NCI-H226 (cell line): ENCODE measurements around the gene RPS27L.
"Not testable (repeated sequence)": the region's sequence is repeated elsewhere in the genome, so short reads cannot be mapped to it uniquely, and the experiment has no call there.

Source experiments
- DNase-seq: peaks from one replicate; pipeline ENCODE4 v3.0.0-alpha.2; 2015

The RPS27L gene

GRCh38 chr15:63135281-63135680, 22.0 kb downstream of the RPS27L start:
- no peak for DNase-seq

DNA sequence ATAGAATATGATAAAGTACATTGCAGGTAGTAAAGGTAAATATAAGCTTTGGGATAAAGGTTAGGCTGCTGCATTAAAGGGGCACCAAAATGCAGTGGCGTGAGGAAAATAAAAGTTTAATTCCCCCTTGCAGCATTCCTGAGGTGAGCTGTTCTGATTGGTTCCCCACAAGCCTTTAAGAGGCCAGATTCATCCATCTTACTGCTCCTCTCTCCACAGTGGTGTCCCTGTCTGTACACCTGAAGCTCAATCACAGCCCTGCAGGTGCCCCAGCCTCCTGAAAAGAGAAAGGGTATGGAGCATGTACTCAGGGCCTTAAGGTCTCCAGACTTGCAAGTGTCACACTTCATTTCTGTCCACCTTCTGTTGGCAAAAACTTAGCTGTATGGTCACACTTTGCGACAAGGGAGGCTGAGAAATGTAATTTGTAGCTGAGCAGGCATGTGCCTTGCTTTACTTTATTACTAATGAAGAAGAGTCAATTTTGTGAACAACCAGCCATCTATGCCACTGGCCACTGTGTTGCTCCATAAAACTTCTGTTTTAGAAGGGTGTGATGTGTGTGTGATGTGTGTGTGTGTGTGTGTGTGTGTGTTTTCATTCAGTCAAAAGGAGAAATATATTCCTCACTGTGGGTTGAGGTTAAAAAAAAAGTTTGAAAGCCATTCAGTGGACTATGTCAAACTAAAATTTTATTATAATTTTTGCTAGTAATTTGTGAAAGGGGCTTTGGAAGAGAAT, 22.9 kb downstream of the RPS27L start:
- DNase-seq = no peak

GRCh38 chr15:63133786-63134185, 23.5 kb downstream of the RPS27L start:
- DNase-seq = no peak

DNA sequence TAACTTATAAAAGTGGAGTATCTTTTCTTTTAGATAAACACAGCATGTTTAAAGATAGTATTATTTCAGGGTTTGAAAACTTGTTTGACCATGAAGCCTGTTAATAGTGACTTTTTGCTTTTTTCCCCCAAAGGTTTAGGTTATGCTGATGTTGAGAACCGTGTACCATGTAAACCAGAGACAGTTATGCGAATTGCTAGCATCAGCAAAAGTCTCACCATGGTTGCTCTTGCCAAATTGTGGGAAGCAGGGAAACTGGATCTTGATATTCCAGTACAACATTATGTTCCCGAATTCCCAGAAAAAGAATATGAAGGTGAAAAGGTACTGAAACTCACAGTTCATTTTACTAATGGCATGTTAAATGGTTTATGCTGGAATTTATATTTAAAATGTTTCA, 30.6 kb downstream of the RPS27L start:
- DNase-seq = no peak

GRCh38 chr15:63124506-63124905, 32.8 kb downstream of the RPS27L start:
- no peak for DNase-seq

GRCh38 chr15:63122002-63122875, 35.0 kb downstream of the RPS27L start:
- peak; percentile 94 for DNase-seq

DNA sequence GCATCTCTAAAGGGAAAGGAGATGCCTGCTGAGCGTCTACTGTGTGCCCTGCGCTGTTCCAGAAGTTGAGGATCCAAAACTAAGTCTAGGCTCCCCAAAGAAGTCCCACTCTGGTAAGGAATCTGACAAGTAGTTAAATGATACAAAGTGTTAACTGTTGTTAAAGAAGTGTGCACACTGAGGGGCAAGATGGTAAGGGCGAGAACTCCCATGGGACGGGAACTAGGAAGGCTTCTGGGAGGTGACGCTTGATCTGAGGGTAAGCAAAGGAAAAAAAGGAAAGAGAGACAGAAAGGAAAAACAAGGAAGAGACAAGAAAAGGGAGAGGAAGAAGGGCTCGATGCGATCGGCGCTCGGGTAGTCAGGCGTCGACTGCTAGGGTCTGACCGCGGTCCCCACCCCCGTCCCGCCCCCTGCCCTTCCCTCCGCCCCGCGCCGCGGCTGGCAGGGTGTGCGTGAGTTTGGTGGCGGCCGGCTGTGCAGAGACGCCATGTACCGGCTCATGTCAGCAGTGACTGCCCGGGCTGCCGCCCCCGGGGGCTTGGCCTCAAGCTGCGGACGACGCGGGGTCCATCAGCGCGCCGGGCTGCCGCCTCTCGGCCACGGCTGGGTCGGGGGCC, 35.8 kb downstream of the RPS27L start, which contains the start of gene LACTB:
TSS of gene LACTB (plus strand) at position 480 of the 620 bp plus-strand sequence. CDS start at position 491, 11 bp downstream.
- peak; percentile 86 for DNase-seq

- DNase-seq = no peak
Measured at GRCh38 chr15:63118854-63119253, 38.4 kb downstream of the RPS27L start.

GRCh38 chr15:63114465-63114864, 42.8 kb downstream of the RPS27L start:
- peak; percentile 61 for DNase-seq

- no peak for DNase-seq
Measured at GRCh38 chr15:63112871-63113270, 44.4 kb downstream of the RPS27L start.

DNA sequence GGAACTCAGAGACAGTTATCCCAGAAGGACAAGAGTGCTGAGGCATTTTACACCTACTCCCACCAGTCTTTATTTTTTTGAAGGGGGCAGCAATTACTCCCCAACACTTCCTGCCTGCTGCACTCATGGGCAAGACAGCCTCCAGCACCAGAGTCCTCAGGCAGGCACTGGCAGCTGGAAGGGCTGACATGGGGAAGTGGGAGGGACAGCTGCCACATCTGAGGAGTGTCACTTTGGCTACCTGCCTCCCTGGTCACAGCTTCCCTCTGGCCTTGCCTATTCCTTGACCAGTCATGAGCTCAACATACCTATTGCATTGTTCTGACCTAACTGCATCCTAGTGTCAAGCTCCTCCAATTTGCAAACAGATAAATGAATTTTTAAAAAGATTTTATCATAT, 45.8 kb downstream of the RPS27L start:
- DNase-seq = no peak

DNA sequence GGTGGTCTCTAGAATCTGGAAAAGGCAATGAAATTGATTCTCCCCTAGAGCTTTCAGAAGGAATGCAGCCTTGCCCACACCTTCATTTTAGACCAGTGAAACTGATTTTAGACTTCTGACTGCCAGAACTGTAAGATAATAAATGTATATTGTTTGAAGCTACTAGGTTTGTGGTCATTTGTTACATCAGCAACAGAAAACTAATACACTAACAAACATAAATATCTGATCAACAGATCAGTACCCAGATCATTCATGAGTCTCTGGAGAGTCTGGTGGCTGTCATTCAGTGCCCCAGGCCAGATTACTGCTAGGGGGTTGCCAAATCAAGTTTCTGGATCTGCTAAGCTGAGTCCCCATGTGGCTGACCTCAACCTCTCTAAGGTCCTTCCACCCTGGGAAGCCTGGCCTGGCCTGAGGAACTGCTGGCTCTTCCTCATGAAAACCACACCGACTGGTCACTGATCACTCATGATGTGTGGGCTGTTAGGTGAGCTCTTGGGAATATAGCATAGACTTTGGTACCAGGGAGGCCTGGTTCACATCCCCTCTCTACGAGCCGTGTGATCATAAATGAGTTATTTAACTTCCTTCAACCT, 46.8 kb downstream of the RPS27L start:
- no peak for DNase-seq

DNA sequence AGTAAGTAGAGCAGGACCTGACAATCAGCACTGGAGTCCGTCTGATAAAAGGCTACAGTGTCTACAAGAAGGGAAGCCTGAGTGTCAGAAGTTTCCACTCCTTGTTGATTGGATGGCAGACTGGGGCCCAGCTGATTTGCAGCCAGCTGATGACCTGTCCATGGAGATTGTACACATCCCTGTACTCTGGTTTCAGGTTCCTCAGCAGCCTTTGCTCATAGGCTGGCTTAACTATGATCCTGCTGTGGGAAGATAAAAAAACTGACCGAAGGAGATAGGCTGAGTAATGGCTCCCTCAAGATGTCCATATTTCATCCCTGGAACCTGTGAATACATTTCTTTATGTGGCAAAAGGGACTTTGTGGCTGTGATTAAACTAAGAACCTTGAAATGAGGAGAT, 47.4 kb downstream of the RPS27L start:
- peak; percentile 81 for DNase-seq

GRCh38 chr15:63109498-63109897, 47.8 kb downstream of the RPS27L start:
- no peak for DNase-seq

DNA sequence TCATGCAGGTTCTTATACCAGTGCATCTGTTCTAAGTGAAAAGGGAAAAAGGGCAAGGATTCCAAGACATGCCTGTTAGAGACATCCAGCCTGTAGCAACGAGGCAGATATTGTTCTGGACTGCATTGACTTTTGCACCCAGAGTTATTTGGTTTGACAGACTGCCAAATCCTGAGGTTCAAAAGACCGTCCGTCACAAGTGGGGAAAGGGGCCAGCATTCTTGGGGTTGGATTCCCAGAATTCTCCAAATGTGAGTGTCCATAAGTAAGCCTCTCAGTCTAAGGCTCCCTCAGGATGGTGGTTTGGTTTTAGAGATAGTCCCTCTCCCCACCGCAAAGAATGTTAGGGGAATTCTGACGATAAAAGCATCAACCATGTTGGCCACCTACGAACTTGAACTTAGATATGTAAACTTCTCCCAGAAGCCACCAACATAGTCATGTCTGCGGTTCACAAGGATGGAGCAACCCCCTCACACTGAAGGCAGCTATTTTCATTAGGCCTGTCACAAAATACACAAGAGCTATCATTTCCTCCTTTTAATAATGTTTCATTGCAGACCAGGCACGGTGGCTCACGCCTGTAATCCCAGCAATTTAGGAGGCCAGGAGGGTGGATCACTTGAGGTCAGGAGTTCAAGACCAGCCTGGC, 49.3 kb downstream of the RPS27L start:
- DNase-seq = peak; percentile 100

- DNase-seq = not testable (repeated sequence)
Measured at GRCh38 chr15:63105354-63105753, 51.9 kb downstream of the RPS27L start.

- DNase-seq = peak; percentile 44
Measured at GRCh38 chr15:63104727-63105126, 52.5 kb downstream of the RPS27L start.

DNA sequence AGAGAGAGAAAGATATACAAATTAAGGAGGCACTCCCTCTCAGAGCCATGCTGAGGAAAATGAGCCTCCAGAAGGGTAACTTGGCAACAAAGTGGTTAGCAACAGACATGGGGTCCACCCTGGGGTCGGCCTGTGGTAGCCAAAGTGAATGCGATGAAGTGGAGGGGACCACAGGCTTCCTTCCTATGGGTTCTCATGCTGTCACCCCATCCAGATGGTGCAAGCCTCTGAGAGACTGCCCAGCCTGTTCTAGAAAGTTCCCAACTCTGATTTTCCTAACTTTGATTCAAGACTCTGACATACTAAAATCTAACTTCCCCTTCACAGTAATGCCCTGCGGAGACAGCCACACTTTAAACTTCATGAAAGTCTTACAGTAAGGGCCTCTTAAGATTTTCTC, 53.9 kb downstream of the RPS27L start:
- no peak for DNase-seq

DNA sequence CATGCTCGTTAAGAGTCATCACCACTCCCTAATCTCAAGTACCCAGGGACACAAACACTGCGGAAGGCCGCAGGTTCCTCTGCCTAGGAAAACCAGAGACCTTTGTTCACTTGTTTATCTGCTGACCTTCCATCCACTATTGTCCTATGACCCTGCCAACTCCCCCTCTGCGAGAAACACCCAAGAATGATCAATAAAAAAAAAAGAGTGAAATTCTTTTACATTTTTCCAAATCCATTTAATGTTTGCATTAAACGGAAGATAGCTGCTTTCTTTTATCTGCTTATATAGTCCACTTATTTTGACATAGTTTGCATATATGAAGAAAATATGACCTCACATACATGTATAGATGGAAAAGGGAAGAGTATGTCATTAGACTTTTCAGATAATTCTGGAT, 57.7 kb downstream of the RPS27L start:
- DNase-seq = not testable (repeated sequence)

DNA sequence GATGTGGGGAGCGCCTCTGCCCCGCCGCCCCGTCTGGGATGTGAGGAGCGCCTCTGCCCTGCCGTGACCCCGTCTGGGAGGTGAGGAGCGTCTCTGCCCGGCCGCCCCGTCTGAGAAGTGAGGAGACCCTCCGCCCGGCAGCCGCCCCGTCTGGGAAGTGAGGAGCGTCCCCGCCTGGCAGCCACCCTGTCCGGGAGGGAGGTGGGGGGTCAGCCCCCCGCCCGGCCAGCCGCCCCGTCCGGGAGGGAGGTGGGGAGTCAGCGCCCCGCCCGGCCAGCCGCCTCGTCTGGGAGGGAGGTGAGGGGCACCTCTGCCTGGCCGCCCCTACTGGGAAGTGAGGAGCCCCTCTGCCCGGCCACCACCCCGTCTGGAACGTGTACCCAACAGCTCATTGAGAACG, 58.4 kb downstream of the RPS27L start:
- DNase-seq = not testable (repeated sequence)
